ENCODE data around the gene MUC13. TPM values are rescaled to one million over a fixed set of nuclear protein-coding genes. Genes with fewer than 3 reads are reported as not detected.
A peak's percentile ranks its signal among the peaks of the same experiment; 100 is the strongest.

Gene MUC13, protein sequence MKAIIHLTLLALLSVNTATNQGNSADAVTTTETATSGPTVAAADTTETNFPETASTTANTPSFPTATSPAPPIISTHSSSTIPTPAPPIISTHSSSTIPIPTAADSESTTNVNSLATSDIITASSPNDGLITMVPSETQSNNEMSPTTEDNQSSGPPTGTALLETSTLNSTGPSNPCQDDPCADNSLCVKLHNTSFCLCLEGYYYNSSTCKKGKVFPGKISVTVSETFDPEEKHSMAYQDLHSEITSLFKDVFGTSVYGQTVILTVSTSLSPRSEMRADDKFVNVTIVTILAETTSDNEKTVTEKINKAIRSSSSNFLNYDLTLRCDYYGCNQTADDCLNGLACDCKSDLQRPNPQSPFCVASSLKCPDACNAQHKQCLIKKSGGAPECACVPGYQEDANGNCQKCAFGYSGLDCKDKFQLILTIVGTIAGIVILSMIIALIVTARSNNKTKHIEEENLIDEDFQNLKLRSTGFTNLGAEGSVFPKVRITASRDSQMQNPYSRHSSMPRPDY
- total RNA-seq (not detected), polyA plus RNA-seq (not detected)

GRCh38 chr3:124934577-124934976 lies at the start of gene MUC13:
Gene MUC13 (minus strand): TSS chr3:124934751. CDS start chr3:124934712, 39 bp downstream.
- POLR2A ChIA-PET (ENCODE audit: partially characterized antibody), result interaction anchor here (0.6 kb wide), 1 partner anchor 280 kb away, joined by 3 read pairs; no protein-coding TSS in a partner anchor
- Histone ChIP-seq H3K4me1 (ENCODE audit: insufficient read depth, low read length) (no peaks in the 10 kb centered on the region), H3K27ac (ENCODE audit: low read depth, low read length) (no peak within 1 kb of the TSS), H3K27me3 (ENCODE audit: insufficient read depth, low read length) (no peaks in the 10 kb centered on the region), H3K36me3 (ENCODE audit: insufficient read depth, low read length) (no peaks in the 10 kb centered on the region), H3K9me3 (ENCODE audit: control insufficient read depth in 1 of 2, low read length in 2 of 2) (no peaks in the 10 kb centered on the region), H3K4me3 (ENCODE audit: low read length in 2 of 2) (no peak within 1 kb of the TSS)
- no peak within 1 kb of the TSS for H3K27ac Mint-ChIP-seq
- DNase-seq, result no peak
- intact Hi-C loops (cut with micrococcal nuclease), result no loop called here
- no peak within 1 kb of the TSS for H3K4me3 Mint-ChIP-seq
- no peaks in the 10 kb centered on the region for H3K4me1 Mint-ChIP-seq
- H3K36me3 Mint-ChIP-seq, result peaks cover 0 to 3% of the 10 kb centered on the region in 2 donors
- H3K27me3 Mint-ChIP-seq, result peaks cover 0 to 9% of the 10 kb centered on the region in 2 donors
- CTCF ChIA-PET (ENCODE audit: partially characterized antibody), result interaction anchor here (1.6 kb wide), 1 partner anchor 13 kb away, joined by 3 read pairs; no protein-coding TSS in a partner anchor
- H3K9me3 Mint-ChIP-seq, result peaks cover 0 to 2% (median 0%) of the 10 kb centered on the region in 8 donors

- H3K4me3 ChIP-seq (ENCODE audit: low read length in 2 of 2), result no peak overlapping the region
- DNase-seq, result no peak
- Mint-ChIP-seq H3K4me3 (no peak overlapping the region), H3K36me3 (peaks cover 21 to 36% of the 10 kb centered on the region in 2 donors), H3K27me3 (no peaks in the 10 kb centered on the region), H3K9me3 (no peaks in the 10 kb centered on the region), H3K27ac (peak overlapping the region in 1 of 7 donors; percentile 27), H3K4me1 (no peaks in the 10 kb centered on the region)
- intact Hi-C loops (cut with micrococcal nuclease), result no loop called here
- ChIA-PET CTCF (ENCODE audit: partially characterized antibody) (interaction anchor here (1.3 to 2.1 kb wide), 2 partner anchors 13 to 294 kb away, joined by 3 to 6 read pairs; no protein-coding TSS in a partner anchor), POLR2A (ENCODE audit: partially characterized antibody) (no interaction called here)
- H3K4me1 ChIP-seq (ENCODE audit: insufficient read depth, low read length), result no peaks in the 10 kb centered on the region
- no peaks in the 10 kb centered on the region for H3K27me3 ChIP-seq (ENCODE audit: insufficient read depth, low read length)
- H3K27ac ChIP-seq (ENCODE audit: low read depth, low read length), result no peak overlapping the region
- H3K36me3 ChIP-seq (ENCODE audit: insufficient read depth, low read length), result peaks cover 7% of the 10 kb centered on the region
- H3K9me3 ChIP-seq (ENCODE audit: control insufficient read depth in 1 of 2, low read length in 2 of 2), result no peaks in the 10 kb centered on the region
These were observed 48.3 kb upstream of the MUC13 start for GRCh38 chr3:124982855-124983254.

GRCh38 chr3:124981472-124981871 lies 46.9 kb upstream of the MUC13 start:
- no peak overlapping the region for H3K27ac ChIP-seq (ENCODE audit: low read depth, low read length)
- POLR2A ChIA-PET (ENCODE audit: partially characterized antibody), result no interaction called here
- H3K9me3 Mint-ChIP-seq, result no peaks in the 10 kb centered on the region
- no peaks in the 10 kb centered on the region for H3K4me1 ChIP-seq (ENCODE audit: insufficient read depth, low read length)
- peaks cover 35 to 46% of the 10 kb centered on the region in 2 donors for H3K36me3 Mint-ChIP-seq
- CTCF ChIA-PET (ENCODE audit: partially characterized antibody), result no interaction called here
- no peak overlapping the region for H3K4me3 ChIP-seq (ENCODE audit: low read length in 2 of 2)
- H3K9me3 ChIP-seq (ENCODE audit: control insufficient read depth in 1 of 2, low read length in 2 of 2), result no peaks in the 10 kb centered on the region
- DNase-seq, result no peak
- H3K36me3 ChIP-seq (ENCODE audit: insufficient read depth, low read length), result peaks cover 7% of the 10 kb centered on the region
- no peaks in the 10 kb centered on the region for H3K27me3 ChIP-seq (ENCODE audit: insufficient read depth, low read length)
- H3K4me1 Mint-ChIP-seq, result peaks cover 0 to 2% (median 0%) of the 10 kb centered on the region in 4 donors
- intact Hi-C loops (cut with micrococcal nuclease), result no loop called here
- H3K4me3 Mint-ChIP-seq, result no peak overlapping the region
- H3K27ac Mint-ChIP-seq, result no peak overlapping the region
- no peaks in the 10 kb centered on the region for H3K27me3 Mint-ChIP-seq

DNA sequence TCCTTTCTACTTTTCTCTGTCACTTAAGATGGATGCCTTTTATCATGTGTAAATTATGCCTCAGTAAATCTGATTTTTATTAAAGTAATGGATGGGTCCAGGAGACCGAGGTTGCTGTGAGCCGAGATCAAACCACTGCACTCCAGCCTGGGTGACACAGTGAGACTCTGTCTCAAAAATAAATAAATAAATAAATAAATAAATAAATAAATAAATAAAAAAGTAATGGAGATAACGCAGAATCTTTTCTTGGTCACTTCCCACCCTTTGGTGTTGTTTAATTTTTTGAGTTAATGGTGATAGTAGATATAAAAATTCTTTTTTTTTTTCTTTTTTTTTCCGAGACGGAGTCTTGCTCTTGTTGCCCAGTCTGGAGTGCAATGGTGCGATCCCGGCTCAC lies 44.1 kb upstream of the MUC13 start:
- Histone ChIP-seq H3K27me3 (ENCODE audit: insufficient read depth, low read length) (no peaks in the 10 kb centered on the region), H3K4me3 (ENCODE audit: low read length in 2 of 2) (no peak overlapping the region), H3K9me3 (ENCODE audit: control insufficient read depth in 1 of 2, low read length in 2 of 2) (no peaks in the 10 kb centered on the region), H3K4me1 (ENCODE audit: insufficient read depth, low read length) (no peaks in the 10 kb centered on the region), H3K27ac (ENCODE audit: low read depth, low read length) (no peak overlapping the region), H3K36me3 (ENCODE audit: insufficient read depth, low read length) (peaks cover 4% of the 10 kb centered on the region)
- no peak for DNase-seq
- H3K9me3 Mint-ChIP-seq, result no peaks in the 10 kb centered on the region
- H3K4me1 Mint-ChIP-seq, result peaks cover 0 to 2% (median 0%) of the 10 kb centered on the region in 4 donors
- POLR2A ChIA-PET (ENCODE audit: partially characterized antibody), result no interaction called here
- H3K27ac Mint-ChIP-seq, result no peak overlapping the region
- H3K27me3 Mint-ChIP-seq, result no peaks in the 10 kb centered on the region
- H3K4me3 Mint-ChIP-seq, result no peak overlapping the region
- CTCF ChIA-PET (ENCODE audit: partially characterized antibody), result no interaction called here
- peaks cover 47 to 56% of the 10 kb centered on the region in 2 donors for H3K36me3 Mint-ChIP-seq
- intact Hi-C loops (cut with micrococcal nuclease), result no loop called here

DNA sequence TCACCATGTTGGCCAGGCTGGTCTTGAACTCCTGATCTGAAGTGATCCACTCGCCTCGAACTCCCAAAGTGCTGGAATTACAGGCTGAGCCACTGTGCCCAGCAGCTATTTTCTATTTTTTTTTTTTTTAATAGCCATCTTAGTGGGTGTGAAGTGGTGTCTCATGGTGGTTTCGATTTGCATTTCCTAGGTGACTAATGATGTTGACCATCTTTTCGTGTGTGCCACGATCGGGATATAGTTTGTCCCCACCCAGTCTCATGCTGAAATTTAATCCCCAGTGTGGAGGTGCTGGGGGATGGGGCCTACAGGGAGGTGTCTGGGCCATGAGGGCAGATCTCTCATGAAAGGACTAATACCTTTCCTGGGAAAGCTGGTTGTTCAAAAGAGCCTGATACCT lies 41.8 kb upstream of the MUC13 start:
- CTCF ChIA-PET (ENCODE audit: partially characterized antibody), result no interaction called here
- no peak overlapping the region for H3K27ac Mint-ChIP-seq

DNA sequence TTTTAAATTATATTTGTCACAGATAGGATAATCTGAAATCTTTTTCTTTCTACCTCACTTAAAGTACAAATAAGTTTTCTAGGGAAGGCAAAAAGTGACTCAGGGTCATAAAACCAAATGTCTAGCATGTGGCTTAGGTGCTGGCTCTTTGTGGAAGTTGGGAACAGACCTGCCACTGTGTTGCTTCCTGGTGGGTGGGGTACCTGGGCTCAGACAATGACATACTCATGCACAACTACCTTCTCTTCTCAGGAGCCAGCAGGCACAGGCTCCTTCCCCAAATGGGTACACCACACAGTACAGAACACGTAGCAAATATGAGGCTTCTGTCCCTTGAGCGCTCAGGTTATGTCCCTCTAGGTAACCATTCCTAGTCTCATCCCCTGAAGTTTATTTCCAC lies 40.1 kb upstream of the MUC13 start:
- no peaks in the 10 kb centered on the region for H3K9me3 Mint-ChIP-seq
- Histone ChIP-seq H3K27ac (ENCODE audit: low read depth, low read length) (no peak overlapping the region), H3K27me3 (ENCODE audit: insufficient read depth, low read length) (no peaks in the 10 kb centered on the region), H3K36me3 (ENCODE audit: insufficient read depth, low read length) (peaks cover 9% of the 10 kb centered on the region), H3K9me3 (ENCODE audit: control insufficient read depth in 1 of 2, low read length in 2 of 2) (no peaks in the 10 kb centered on the region), H3K4me1 (ENCODE audit: insufficient read depth, low read length) (no peaks in the 10 kb centered on the region), H3K4me3 (ENCODE audit: low read length in 2 of 2) (no peak overlapping the region)
- intact Hi-C loops (cut with micrococcal nuclease), result no loop called here
- H3K36me3 Mint-ChIP-seq, result peaks cover 58 to 71% of the 10 kb centered on the region in 2 donors
- H3K4me1 Mint-ChIP-seq, result peaks cover 0 to 2% (median 0%) of the 10 kb centered on the region in 4 donors
- H3K27ac Mint-ChIP-seq, result peak overlapping the region in 2 of 7 donors; percentile 31 to 32
- no peak overlapping the region for H3K4me3 Mint-ChIP-seq
- POLR2A ChIA-PET (ENCODE audit: partially characterized antibody), result no interaction called here
- H3K27me3 Mint-ChIP-seq, result no peaks in the 10 kb centered on the region
- DNase-seq, result no peak
- CTCF ChIA-PET (ENCODE audit: partially characterized antibody), result no interaction called here

More for the DNA sequence above, 41.8 kb upstream of the MUC13 start:
- Mint-ChIP-seq H3K4me1 (peaks cover 0 to 2% (median 0%) of the 10 kb centered on the region in 4 donors), H3K9me3 (no peaks in the 10 kb centered on the region), H3K27me3 (no peaks in the 10 kb centered on the region), H3K4me3 (no peak overlapping the region), H3K36me3 (peaks cover 48 to 59% of the 10 kb centered on the region in 2 donors)
- no peaks in the 10 kb centered on the region for H3K4me1 ChIP-seq (ENCODE audit: insufficient read depth, low read length)
- no peaks in the 10 kb centered on the region for H3K36me3 ChIP-seq (ENCODE audit: insufficient read depth, low read length)
- DNase-seq, result no peak
- POLR2A ChIA-PET (ENCODE audit: partially characterized antibody), result no interaction called here
- intact Hi-C loops (cut with micrococcal nuclease), result no loop called here
- H3K27ac ChIP-seq (ENCODE audit: low read depth, low read length), result no peak overlapping the region
- H3K27me3 ChIP-seq (ENCODE audit: insufficient read depth, low read length), result no peaks in the 10 kb centered on the region
- no peaks in the 10 kb centered on the region for H3K9me3 ChIP-seq (ENCODE audit: control insufficient read depth in 1 of 2, low read length in 2 of 2)
- H3K4me3 ChIP-seq (ENCODE audit: low read length in 2 of 2), result no peak overlapping the region

DNA sequence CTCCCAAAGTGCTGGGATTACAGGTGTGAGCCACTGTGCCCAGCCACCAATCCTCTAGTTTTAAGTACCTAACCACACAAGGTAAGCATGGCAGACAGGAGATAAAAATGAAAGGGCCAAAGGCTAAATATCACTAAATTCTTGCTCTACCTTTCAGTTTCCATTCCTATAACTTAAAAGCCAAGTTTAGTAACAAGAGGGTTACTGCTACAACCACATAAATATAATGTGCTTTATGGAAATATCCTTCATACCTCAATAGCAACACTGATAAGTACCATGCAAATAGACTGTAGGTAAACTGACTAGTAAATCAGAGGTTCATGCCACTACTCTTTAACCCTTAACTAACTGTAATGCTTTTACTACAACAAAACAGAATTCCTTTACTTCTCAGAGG lies 38.7 kb upstream of the MUC13 start:
- no peak overlapping the region for H3K27ac Mint-ChIP-seq
- Histone ChIP-seq H3K9me3 (ENCODE audit: control insufficient read depth in 1 of 2, low read length in 2 of 2) (no peaks in the 10 kb centered on the region), H3K27me3 (ENCODE audit: insufficient read depth, low read length) (no peaks in the 10 kb centered on the region), H3K4me3 (ENCODE audit: low read length in 2 of 2) (no peak overlapping the region), H3K4me1 (ENCODE audit: insufficient read depth, low read length) (no peaks in the 10 kb centered on the region), H3K27ac (ENCODE audit: low read depth, low read length) (no peak overlapping the region), H3K36me3 (ENCODE audit: insufficient read depth, low read length) (peaks cover 12% of the 10 kb centered on the region)
- no peaks in the 10 kb centered on the region for H3K27me3 Mint-ChIP-seq
- no peaks in the 10 kb centered on the region for H3K9me3 Mint-ChIP-seq
- intact Hi-C loops (cut with micrococcal nuclease), result no loop called here
- H3K36me3 Mint-ChIP-seq, result peaks cover 69 to 84% of the 10 kb centered on the region in 2 donors
- no peak overlapping the region for H3K4me3 Mint-ChIP-seq
- ChIA-PET CTCF (ENCODE audit: partially characterized antibody) (no interaction called here), POLR2A (ENCODE audit: partially characterized antibody) (no interaction called here)
- DNase-seq, result no peak
- peaks cover 0 to 2% (median 0%) of the 10 kb centered on the region in 4 donors for H3K4me1 Mint-ChIP-seq
